ENCODE data around the gene HTR7. TPM values are rescaled to one million over a fixed set of nuclear protein-coding genes. Genes with fewer than 3 reads are reported as not detected.

Gene HTR7
- total and polyA plus RNA-seq, 2 of the 8 experiments (the other 6 are each of a cell fraction or from before 2014, with no cell fraction given), result 22.9 to 24.6 TPM

- DNase-seq (ENCODE audit: low read depth in 1 of 2, low spot score in 2 of 2), result no peak
- H3K9ac ChIP-seq (replicated peaks in 1 of 4; ENCODE audit: extremely low read depth in 1 of 4, low read depth in 3 of 4, low read length in 3 of 4), result no peak overlapping the region
- no peak overlapping the region for H3K56ac ChIP-seq (replicated peaks; ENCODE audit: insufficient read length, low read depth, low read length)
- no peaks in the 10 kb centered on the region; a peak in 1 of 4 replicates for H3K9me3 ChIP-seq (ENCODE audit: insufficient read depth in 2 of 2, low read depth in 1 of 2, low read length in 1 of 2)
- no peak overlapping the region for H4K8ac ChIP-seq (ENCODE audit: extremely low read depth, insufficient read depth, low read length)
- no peak overlapping the region for H2BK12ac ChIP-seq (ENCODE audit: low read depth, low read length)
- no peak overlapping the region for H3K4me2 ChIP-seq (ENCODE audit: insufficient read depth in 1 of 2, low read depth in 2 of 2, low read length in 2 of 2)
- no peak overlapping the region for H3K4ac ChIP-seq (replicated peaks; ENCODE audit: insufficient read length, low read depth, low read length)
- no peak overlapping the region for H3K27ac ChIP-seq (ENCODE audit: low read depth, low read length)
- no peak overlapping the region for H2AFZ ChIP-seq (ENCODE audit: low read length)
- H3K23me2 ChIP-seq (ENCODE audit: low read depth, low read length), result no peaks in the 10 kb centered on the region
- TF ChIP-seq NANOG (IDR thresholded peaks at IDR 0.05; ENCODE audit: insufficient read depth, low read depth, low read length, poor library complexity, severe bottlenecking) (no peak), ATF3 (IDR thresholded peaks at IDR 0.05; ENCODE audit: insufficient read depth, low read depth, low read length) (no peak), RAD21 (IDR thresholded peaks at IDR 0.05 in 1 of 2, conservative IDR thresholded peaks at IDR 0.05 in 1 of 2; ENCODE audit: low read depth in 2 of 2, low read length in 2 of 2) (no peak), CBX8 (IDR thresholded peaks at IDR 0.05; ENCODE audit: borderline replicate concordance, low read depth, low read length) (no peak), EGR1 (IDR thresholded peaks at IDR 0.05; ENCODE audit: borderline replicate concordance, low read depth, low read length) (no peak), RNF2 (IDR thresholded peaks at IDR 0.05; ENCODE audit: borderline replicate concordance, low read depth, low read length, missing control alignments, poor library complexity, severe bottlenecking) (no peak), SIX5 (IDR thresholded peaks at IDR 0.05; ENCODE audit: low read depth, low read length) (no peak)
- FAIRE-seq, result no peak
- no peak overlapping the region for H2BK5ac ChIP-seq (ENCODE audit: low read depth, low read length)
- POLR2A ChIA-PET (ENCODE audit: partially characterized antibody), result no interaction called here
- no peak overlapping the region for H4K5ac ChIP-seq (ENCODE audit: insufficient read length, low read depth, low read length)
- CTCF ChIA-PET (ENCODE audit: partially characterized antibody), result interaction anchor here (1.5 to 3.3 kb wide), 2 partner anchors 14 to 36 kb away, joined by 3 to 16 read pairs; no protein-coding TSS in a partner anchor
- 95% methylated on average over 3 of the region's 3 CpGs; no CpG with 5 or more reads in 1 of the 2 experiments for WGBS, 2 experiments (ENCODE audit: extremely low coverage in 1 of 2, insufficient coverage in 1 of 2, insufficient read length in 1 of 2, insufficient replicate concordance in 2 of 2, low coverage in 1 of 2, low lambda C conversion rate in 2 of 2, missing lambda C conversion rate in 1 of 2)
- H3K14ac ChIP-seq (ENCODE audit: insufficient read length), result no peak overlapping the region
- H2AK5ac ChIP-seq (ENCODE audit: low read depth, low read length), result no peak overlapping the region
- H3K36me3 ChIP-seq (ENCODE audit: control insufficient read depth in 2 of 4, insufficient read depth in 4 of 4, low read length in 3 of 4), result peaks cover 3 to 47% (median 32%) of the 10 kb centered on the region in 4 experiments; a peak in 7 of 8 replicates
- H2BK20ac ChIP-seq (ENCODE audit: low read length), result no peak overlapping the region
- no peak overlapping the region for H3K23ac ChIP-seq (ENCODE audit: insufficient read length)
- no peaks in the 10 kb centered on the region for H3K79me2 ChIP-seq (ENCODE audit: control insufficient read depth in 1 of 2, insufficient read depth in 2 of 2, low read length in 2 of 2)
- H3K4me3 ChIP-seq (ENCODE audit: extremely low read depth in 1 of 4, insufficient read depth in 2 of 4, low read depth in 3 of 4, low read length in 4 of 4), result no peak overlapping the region
- H3K79me1 ChIP-seq (ENCODE audit: low read depth, low read length), result peaks cover 2% of the 10 kb centered on the region; the same call in 1 of the 2 replicates
- H2BK120ac ChIP-seq (replicated peaks; ENCODE audit: low read depth, low read length), result no peak overlapping the region
- no peak overlapping the region for H4K91ac ChIP-seq (replicated peaks; ENCODE audit: insufficient read length, low read length)
- peaks cover 0 to 2% of the 10 kb centered on the region in 2 experiments for H4K20me1 ChIP-seq (replicated peaks in 1 of 2; ENCODE audit: control insufficient read depth in 1 of 2, insufficient read depth in 2 of 2, low read length in 2 of 2)
- no peak overlapping the region for H2BK15ac ChIP-seq (ENCODE audit: low read length)
- no peaks in the 10 kb centered on the region for H3K27me3 ChIP-seq (replicated peaks in 1 of 4; ENCODE audit: control insufficient read depth in 3 of 4, extremely low read depth in 1 of 4, insufficient read depth in 3 of 4, low read length in 3 of 4)
- H3K18ac ChIP-seq (ENCODE audit: extremely low read depth, low read length), result no peak overlapping the region
- no peaks in the 10 kb centered on the region for H3K4me1 ChIP-seq (replicated peaks in 1 of 4; ENCODE audit: control insufficient read depth in 3 of 4, insufficient read depth in 4 of 4, low read length in 3 of 4)
Observed at GRCh38 chr10:90893190-90893589, 35.4 kb upstream of the HTR7 start.
